ENCODE measurements around the gene NSUN2. TPM values are rescaled to one million over a fixed set of nuclear protein-coding genes. Genes with fewer than 3 reads are reported as not detected.
A peak's percentile ranks its signal among the peaks of the same experiment; 100 is the strongest.

NSUN2 gene
- total RNA-seq, 1 donor from 2014 or later: 78.8 TPM

DNA sequence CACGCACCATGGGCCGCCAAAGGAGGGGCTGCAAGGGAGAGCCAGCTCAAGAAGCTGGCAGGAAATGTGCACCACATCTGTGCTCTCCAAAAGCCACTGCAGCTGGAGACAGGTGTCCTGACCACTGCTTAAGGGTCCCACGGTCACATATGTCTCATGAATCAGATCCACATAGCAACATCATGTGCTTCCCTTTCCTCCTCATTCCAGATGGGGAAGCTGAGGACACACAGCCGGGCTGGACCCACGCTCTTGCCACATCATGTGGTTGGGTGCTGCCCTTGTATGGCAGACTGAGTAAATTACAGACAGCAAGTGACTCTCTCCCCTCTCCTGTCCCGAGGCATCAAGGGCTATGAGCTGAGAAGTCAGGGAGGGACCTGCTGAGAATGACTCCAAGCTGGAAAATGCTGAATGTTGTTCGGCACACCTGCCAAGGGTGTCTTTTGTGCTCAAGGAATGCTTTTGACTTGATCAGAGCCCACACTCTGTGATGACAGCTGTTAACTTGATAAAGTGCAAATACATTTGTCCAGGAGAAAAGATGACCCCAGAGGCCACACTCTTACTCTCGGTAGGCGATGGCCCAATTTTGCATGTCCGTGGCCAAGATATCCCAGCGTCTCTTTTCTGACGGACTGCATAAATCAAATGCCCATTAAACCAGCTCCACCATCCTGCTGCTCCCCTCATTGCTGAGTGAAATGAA lies 58.2 kb downstream of the NSUN2 start:
- Mint-ChIP-seq H3K4me3 (ENCODE audit: unreplicated experiment) (no peak overlapping the region), H3K36me3 (ENCODE audit: low read depth, unreplicated experiment) (no peaks in the 10 kb centered on the region), H3K9me3 (ENCODE audit: unreplicated experiment) (peaks cover 4% of the 10 kb centered on the region), H3K27me3 (ENCODE audit: low read depth, unreplicated experiment) (peaks cover 31% of the 10 kb centered on the region), H3K4me1 (ENCODE audit: low read depth, unreplicated experiment) (no peaks in the 10 kb centered on the region), H3K27ac (ENCODE audit: unreplicated experiment) (no peak overlapping the region)
- Histone ChIP-seq H3K9me3 (ENCODE audit: insufficient read depth, low read depth, low read length) (no peaks in the 10 kb centered on the region), H3K9ac (ENCODE audit: low read length) (no peak overlapping the region), H3K4me2 (ENCODE audit: low read length) (no peak overlapping the region), H3K27ac (ENCODE audit: low read depth, low read length) (no peak overlapping the region), H3K27me3 (ENCODE audit: insufficient read depth, low read length) (peaks cover 4% of the 10 kb centered on the region), H3K79me2 (ENCODE audit: insufficient read depth, low read length) (no peaks in the 10 kb centered on the region), H3K4me3 (ENCODE audit: insufficient read depth, low read depth, low read length) (no peak overlapping the region), H4K20me1 (ENCODE audit: insufficient read depth, low read length) (no peaks in the 10 kb centered on the region), H3K36me3 (ENCODE audit: insufficient read depth, low read length) (no peaks in the 10 kb centered on the region), H2AFZ (ENCODE audit: low read depth, low read length) (no peak overlapping the region), H3K4me1 (ENCODE audit: insufficient read depth, low read length) (no peaks in the 10 kb centered on the region)
- FAIRE-seq (no peak), DNase-seq (ENCODE audit: low read depth) (no peak)
- TF ChIP-seq EZH2 (IDR thresholded peaks at IDR 0.05; ENCODE audit: insufficient read depth, low read length) (no peak), CTCF (IDR thresholded peaks at IDR 0.05; ENCODE audit: insufficient read depth, low read depth, low read length) (no peak)

GRCh38 chr5:6574111-6574510 lies 58.7 kb downstream of the NSUN2 start:
- Mint-ChIP-seq H3K27me3 (ENCODE audit: low read depth, unreplicated experiment) (peaks cover 29% of the 10 kb centered on the region), H3K9me3 (ENCODE audit: unreplicated experiment) (peaks cover 4% of the 10 kb centered on the region), H3K4me3 (ENCODE audit: unreplicated experiment) (no peak overlapping the region), H3K27ac (ENCODE audit: unreplicated experiment) (no peak overlapping the region), H3K4me1 (ENCODE audit: low read depth, unreplicated experiment) (no peaks in the 10 kb centered on the region), H3K36me3 (ENCODE audit: low read depth, unreplicated experiment) (no peaks in the 10 kb centered on the region)
- no peak overlapping the region for H3K9ac ChIP-seq (ENCODE audit: low read length)
- H3K79me2 ChIP-seq (ENCODE audit: insufficient read depth, low read length): no peaks in the 10 kb centered on the region
- no peak overlapping the region for H2AFZ ChIP-seq (ENCODE audit: low read depth, low read length)
- no peak overlapping the region for H3K4me2 ChIP-seq (ENCODE audit: low read length)
- H3K27ac ChIP-seq (ENCODE audit: low read depth, low read length): no peak overlapping the region
- no peak overlapping the region for H3K4me3 ChIP-seq (ENCODE audit: insufficient read depth, low read depth, low read length)
- H3K27me3 ChIP-seq (ENCODE audit: insufficient read depth, low read length): peaks cover 4% of the 10 kb centered on the region
- no peaks in the 10 kb centered on the region for H3K36me3 ChIP-seq (ENCODE audit: insufficient read depth, low read length)
- no peaks in the 10 kb centered on the region for H4K20me1 ChIP-seq (ENCODE audit: insufficient read depth, low read length)
- no peak for TF ChIP-seq EZH2 (IDR thresholded peaks at IDR 0.05; ENCODE audit: insufficient read depth, low read length)
- no peak for TF ChIP-seq CTCF (IDR thresholded peaks at IDR 0.05; ENCODE audit: insufficient read depth, low read depth, low read length)
- DNase-seq (ENCODE audit: low read depth): no peak
- no peaks in the 10 kb centered on the region for H3K9me3 ChIP-seq (ENCODE audit: insufficient read depth, low read depth, low read length)
- no peak for FAIRE-seq
- H3K4me1 ChIP-seq (ENCODE audit: insufficient read depth, low read length): no peaks in the 10 kb centered on the region

DNA sequence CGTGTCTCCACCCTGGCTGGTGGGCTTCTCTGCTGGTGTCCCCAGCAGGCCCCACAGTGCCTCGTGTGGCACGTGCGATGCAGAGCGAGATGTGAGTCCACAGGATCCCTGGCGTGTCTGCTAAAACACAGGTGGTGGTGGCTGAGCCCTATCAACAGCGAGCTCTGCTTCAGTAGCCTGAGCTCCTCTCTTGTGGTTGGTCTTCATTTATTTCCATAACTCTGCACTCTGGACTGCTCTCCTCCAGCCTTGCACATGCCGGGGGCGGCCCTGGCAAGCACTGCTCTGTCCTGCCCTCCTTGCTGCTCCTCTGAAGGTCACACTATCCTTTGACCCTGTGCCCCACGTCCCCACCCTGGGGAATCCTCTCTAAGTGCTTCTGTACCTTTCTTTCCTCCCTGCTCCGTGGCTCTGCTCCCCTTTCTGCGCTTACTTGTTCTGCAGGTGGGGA lies 59.2 kb downstream of the NSUN2 start:
- no peaks in the 10 kb centered on the region for H3K9me3 ChIP-seq (ENCODE audit: insufficient read depth, low read depth, low read length)
- H3K9ac ChIP-seq (ENCODE audit: low read length): no peak overlapping the region
- no peak overlapping the region for H3K27ac Mint-ChIP-seq (ENCODE audit: unreplicated experiment)
- H3K36me3 ChIP-seq (ENCODE audit: insufficient read depth, low read length): no peaks in the 10 kb centered on the region
- no peak overlapping the region for H3K27ac ChIP-seq (ENCODE audit: low read depth, low read length)
- no peaks in the 10 kb centered on the region for H3K4me1 ChIP-seq (ENCODE audit: insufficient read depth, low read length)
- no peak overlapping the region for H3K4me3 ChIP-seq (ENCODE audit: insufficient read depth, low read depth, low read length)
- peaks cover 4% of the 10 kb centered on the region for H3K27me3 ChIP-seq (ENCODE audit: insufficient read depth, low read length)
- FAIRE-seq (no peak), DNase-seq (ENCODE audit: low read depth) (no peak)
- no peaks in the 10 kb centered on the region for H3K36me3 Mint-ChIP-seq (ENCODE audit: low read depth, unreplicated experiment)
- TF ChIP-seq EZH2 (IDR thresholded peaks at IDR 0.05; ENCODE audit: insufficient read depth, low read length): no peak
- no peak for TF ChIP-seq CTCF (IDR thresholded peaks at IDR 0.05; ENCODE audit: insufficient read depth, low read depth, low read length)
- peaks cover 26% of the 10 kb centered on the region for H3K27me3 Mint-ChIP-seq (ENCODE audit: low read depth, unreplicated experiment)
- H3K4me1 Mint-ChIP-seq (ENCODE audit: low read depth, unreplicated experiment): no peaks in the 10 kb centered on the region
- H3K79me2 ChIP-seq (ENCODE audit: insufficient read depth, low read length): no peaks in the 10 kb centered on the region
- H4K20me1 ChIP-seq (ENCODE audit: insufficient read depth, low read length): no peaks in the 10 kb centered on the region
- no peak overlapping the region for H2AFZ ChIP-seq (ENCODE audit: low read depth, low read length)
- peaks cover 6% of the 10 kb centered on the region for H3K9me3 Mint-ChIP-seq (ENCODE audit: unreplicated experiment)
- no peak overlapping the region for H3K4me2 ChIP-seq (ENCODE audit: low read length)
- H3K4me3 Mint-ChIP-seq (ENCODE audit: unreplicated experiment): peak overlapping the region; percentile 22
